ENCODE data around the gene HMCES.
"Not testable (repeated sequence)": the region's sequence is repeated elsewhere in the genome, so short reads cannot be mapped to it uniquely, and the experiment has no call there.

HMCES gene

GRCh38 chr3:129323651-129324294, 45.1 kb downstream of the HMCES start:
- no peak for DNase-seq

GRCh38 chr3:129324855-129325254, 46.2 kb downstream of the HMCES start:
- DNase-seq: no peak

DNA sequence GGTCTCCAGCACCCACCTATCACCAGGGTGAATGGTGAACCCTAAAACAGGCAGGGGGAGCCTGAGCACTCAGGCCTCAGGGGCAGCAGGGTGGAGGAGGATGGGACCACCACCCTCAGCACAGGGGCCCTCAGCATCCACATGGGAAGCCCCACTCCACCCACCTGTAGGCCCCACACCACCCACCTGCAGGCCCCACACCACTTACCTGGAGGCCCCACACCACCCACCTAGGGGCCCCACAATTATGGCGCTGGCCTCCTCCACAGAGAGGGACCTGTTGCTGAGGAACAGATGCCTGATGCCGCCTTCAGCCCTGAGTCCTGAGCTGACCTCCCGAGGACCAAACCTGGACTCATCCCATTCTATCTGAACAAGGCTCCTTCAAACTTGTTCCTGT, 46.7 kb downstream of the HMCES start:
- DNase-seq: no peak

GRCh38 chr3:129326138-129326537, 47.5 kb downstream of the HMCES start:
- DNase-seq: no peak

DNA sequence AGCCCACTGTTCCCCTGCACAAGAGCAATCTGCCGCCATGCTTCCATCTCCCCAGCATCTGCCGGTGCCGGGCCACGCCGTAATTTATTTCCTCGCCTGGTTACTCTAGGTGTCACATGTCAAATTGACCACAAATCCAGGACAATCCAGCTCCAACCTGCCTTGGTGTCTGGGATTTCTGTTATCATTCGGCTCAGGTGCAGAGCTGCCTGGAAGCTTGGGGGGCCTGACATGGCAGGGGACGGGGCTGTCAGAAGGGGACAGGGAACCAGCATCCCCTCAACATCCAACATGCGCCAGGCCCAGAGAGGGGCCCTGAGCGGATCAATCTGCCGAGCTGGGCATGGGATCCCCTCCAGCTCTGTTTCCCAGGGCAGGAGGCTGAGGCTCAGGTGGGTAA, 47.9 kb downstream of the HMCES start:
- no peak for DNase-seq

- no peak for DNase-seq
These were observed 48.8 kb downstream of the HMCES start for GRCh38 chr3:129327510-129327909.

DNA sequence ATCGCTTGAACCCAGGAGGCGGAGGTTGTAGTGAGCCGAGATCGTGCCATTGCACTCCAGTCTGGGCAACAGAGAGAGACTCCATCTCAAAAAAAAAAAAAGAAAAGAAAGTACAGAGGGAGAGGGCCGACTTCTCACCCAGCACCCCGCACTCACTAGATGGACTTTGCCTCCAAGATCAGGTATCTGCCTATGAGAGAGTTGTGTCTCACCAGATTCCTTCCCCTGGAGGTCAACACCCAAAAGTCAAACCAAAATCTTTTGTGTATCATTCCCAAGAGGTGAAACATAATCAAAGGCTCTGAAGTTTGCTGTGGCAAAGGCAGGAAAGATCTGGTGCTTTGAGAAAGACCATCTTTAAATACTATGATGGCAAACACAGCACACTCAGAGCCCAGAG, 51.2 kb downstream of the HMCES start:
- no peak for DNase-seq

DNA sequence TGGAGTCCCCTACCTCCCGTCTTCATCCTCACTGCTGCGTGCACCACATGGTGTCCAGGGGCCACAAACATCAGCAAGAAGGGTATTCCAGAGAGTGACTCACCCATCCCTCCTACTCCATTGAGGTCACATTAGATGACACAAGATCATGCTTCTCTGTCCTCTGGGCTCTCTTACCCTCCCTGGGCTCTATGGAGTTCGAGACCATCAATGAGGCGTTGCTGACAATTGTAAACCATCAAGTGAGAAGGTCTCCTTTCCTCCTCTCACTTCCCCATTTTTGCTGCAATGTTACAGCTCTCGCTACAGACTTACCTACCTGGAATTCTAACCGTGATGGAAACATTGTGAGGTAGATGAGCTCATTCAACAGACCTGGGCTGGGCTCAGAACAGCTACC, 51.7 kb downstream of the HMCES start:
- no peak for DNase-seq

- DNase-seq: no peak
These were observed 55.2 kb downstream of the HMCES start for GRCh38 chr3:129333891-129334290.

GRCh38 chr3:129336093-129336706, 57.5 kb downstream of the HMCES start:
- no peak for DNase-seq

DNA sequence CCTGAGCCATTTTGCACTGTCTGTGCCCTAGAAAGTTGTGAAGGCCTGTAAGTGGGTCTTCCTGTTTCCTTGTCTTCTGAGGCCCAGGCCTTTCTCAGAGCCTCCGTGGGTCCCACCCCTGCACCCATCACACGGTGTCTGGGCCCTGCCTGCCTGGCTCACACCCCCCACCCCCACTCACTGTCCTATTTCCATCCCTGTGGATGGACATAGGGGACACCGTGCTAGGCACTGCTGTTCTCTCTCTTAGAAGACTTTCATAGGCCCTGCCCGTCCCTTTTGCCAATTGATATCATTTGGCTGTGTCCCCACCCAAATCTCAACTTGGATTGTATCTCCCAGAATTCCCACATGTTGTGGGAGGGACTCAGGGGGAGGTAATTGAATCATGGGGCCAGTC, 59.0 kb downstream of the HMCES start:
- not testable (repeated sequence) for DNase-seq

DNA sequence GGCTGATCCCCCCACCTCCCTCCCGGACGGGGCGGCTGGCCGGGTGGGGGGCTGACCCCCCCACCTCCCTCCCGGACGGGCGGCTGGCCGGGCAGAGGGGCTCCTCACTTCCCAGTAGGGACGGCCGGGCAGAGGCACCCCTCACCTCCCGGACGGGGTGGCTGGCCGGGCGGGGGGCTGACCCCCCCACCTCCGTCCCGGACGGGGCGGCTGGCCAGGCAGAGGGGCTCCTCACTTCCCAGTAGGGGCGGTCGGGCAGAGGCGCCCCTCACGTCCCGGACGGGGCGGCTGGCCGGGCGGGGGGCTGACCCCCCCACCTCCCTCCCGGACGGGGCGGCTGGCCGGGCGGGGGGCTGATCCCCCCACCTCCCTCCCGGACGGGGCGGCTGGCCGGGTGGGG, 60.5 kb downstream of the HMCES start:
- not testable (repeated sequence) for DNase-seq

- DNase-seq: not testable (repeated sequence)
These were observed 61.2 kb downstream of the HMCES start for GRCh38 chr3:129339833-129340232.

DNA sequence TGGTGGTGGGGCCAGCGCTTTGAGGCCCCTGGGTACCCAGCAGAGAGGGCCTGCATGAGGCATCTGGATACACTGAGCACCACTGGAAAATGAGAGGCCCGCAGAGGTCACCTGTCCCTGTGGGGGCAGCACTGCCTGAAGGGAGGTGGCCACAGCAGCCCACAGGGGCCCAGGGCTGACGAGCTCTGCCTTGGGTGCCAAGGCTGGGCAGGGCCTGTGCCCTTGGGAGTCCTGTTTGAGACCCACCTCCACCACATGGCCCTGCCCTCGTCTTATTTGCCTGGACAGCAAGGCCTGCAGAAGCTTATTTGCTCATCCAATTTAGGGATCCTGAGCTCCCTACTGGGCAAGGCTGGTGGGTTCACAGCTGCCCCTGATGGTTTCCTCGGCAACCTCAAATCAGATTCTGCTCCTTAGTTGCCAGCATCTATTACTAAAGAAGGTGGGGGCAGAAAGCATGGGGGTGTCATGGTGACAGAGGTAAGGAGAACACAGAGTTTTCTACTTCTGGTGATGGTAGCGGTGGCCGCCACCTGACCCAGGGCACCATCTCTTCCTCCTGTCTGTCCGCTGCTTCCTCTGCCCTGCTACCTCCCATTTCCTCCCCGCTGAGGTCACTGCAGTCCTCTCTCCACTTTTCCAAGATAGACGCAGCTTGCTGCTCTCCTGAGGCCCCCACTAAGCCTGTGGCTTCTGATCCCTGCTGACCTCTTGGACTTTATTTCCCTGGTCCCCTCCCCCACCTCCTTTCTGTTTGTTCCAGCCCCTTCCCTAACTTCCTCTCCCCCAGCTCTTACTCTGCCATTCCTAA, 62.9 kb downstream of the HMCES start:
- DNase-seq: no peak

GRCh38 chr3:129343643-129344360, 65.1 kb downstream of the HMCES start:
- no peak for DNase-seq

DNA sequence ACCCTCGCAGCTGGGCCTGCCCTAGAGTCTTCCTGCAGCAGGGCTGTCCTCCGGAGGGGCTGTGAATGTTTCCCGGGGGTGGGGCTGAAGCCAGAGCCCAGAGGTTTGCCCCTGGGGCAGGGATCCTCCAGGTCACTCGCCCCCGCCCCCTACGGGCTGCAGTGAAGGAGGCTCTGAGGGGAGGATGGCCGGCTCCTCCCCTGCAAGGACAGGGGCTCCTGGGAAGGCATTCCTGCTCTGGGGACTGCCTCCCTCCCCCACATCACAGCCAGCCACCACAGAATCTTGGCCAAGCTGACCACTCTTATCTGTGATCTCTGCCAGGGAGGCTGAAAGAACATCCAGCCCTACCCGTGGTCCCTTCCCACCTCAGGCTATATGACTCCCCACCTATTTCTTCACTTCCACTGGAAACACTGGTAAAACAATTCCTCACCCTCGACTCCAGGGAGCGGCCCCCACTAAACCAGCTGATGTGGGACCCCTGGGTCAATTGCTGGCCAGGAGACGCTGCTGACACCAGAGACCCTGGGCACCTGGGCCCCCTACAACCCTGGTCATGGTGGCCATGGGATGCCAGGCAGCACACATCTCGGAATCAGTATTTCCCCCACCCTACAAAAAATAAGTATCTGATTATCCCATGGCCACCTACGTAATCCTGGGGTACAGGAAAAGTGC, 66.0 kb downstream of the HMCES start:
- no peak for DNase-seq

DNA sequence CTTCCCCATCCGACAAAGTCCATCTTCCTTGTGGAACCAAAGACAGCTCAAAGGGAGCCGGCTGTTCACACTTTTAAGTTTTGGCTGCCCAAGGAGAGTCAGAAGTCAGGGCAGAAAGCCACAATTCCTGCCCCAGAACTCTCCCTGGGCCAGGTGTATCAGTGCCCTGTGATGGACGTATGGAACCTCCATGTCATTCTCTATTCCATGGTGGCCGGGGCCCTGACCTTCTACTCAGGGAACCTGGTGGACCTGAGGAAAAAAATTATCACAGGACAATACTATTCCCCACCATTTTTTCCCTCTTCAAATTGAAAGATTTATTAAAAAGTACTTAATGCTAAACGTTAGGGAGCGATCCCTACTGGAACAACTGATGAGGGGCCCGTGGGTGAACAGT, 66.6 kb downstream of the HMCES start:
- no peak for DNase-seq

DNA sequence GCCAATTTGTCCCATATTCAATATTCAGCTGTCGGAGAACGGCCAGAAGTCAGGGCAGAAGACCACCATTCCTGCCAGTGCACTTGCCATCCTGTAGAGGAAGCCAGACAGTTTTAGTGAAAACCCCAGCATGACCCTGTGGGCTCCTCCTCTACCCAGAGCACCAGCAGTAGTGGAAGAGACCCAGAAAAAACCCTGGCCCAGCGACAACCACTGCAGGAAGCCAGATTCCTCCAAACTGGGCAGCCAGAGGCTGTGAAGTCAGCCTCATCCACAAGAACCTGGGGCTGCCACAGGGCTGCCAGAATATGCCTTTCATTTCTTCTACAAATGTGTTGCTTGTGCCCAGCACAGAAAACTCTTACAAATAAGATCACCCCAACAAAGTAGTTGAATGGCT, 67.3 kb downstream of the HMCES start:
- no peak for DNase-seq

DNA sequence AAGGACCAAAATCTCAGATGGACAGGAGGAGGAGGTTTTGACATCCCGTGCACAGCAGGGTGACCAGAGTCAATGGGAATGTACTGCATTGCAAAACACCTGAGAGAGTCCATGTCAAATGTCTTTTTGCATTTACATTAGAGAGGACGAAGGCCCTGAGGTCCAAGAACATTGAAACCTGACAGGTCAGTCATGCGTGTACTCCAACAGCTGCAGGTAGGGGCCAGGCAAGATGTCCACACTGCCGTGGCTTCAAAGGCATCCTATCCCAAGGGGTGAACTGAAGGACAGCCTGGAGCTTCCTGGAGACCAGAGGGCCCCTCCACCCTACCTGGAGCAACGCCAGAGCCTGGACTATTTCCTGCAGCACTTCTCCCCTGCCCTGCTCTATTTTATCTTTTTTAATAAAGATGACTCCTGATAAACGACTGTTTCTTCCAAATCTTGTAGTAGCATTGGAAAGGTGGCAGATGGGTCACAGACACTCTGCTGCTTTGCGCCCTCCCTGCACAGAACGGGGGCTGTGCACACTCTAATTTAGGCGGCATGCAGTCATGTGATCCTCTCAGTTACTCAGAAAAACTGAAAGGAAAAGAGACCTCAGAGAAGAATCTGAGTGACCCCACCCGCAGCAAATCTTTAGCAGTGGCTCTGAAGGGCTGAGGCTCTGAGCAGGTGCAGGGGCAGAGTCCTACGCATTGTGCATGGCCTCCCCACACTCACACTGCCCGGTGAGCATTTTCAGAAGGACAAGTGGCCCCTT, 68.2 kb downstream of the HMCES start:
- DNase-seq: no peak

- no peak for DNase-seq
These were observed 68.8 kb downstream of the HMCES start for GRCh38 chr3:129347458-129347845.

GRCh38 chr3:129348734-129349133, 70.1 kb downstream of the HMCES start:
- DNase-seq: no peak

GRCh38 chr3:129349169-129349568, 70.5 kb downstream of the HMCES start:
- not testable (repeated sequence) for DNase-seq

Data from stimulated activated naive CD4-positive, alpha-beta T cell treated with Interleukin-2 at 50 U/mL for 16 hours (primary cell).